Stimulated activated naive CD4-positive, alpha-beta T cell treated with Interleukin-2 at 50 U/mL for 16 hours (primary cell): ENCODE data around the gene BLMH.

ENCODE experiments used
- DNase-seq: peaks from one replicate; lab custom pipeline; 2025; lab: John Stamatoyannopoulos, UW

The BLMH gene

DNA sequence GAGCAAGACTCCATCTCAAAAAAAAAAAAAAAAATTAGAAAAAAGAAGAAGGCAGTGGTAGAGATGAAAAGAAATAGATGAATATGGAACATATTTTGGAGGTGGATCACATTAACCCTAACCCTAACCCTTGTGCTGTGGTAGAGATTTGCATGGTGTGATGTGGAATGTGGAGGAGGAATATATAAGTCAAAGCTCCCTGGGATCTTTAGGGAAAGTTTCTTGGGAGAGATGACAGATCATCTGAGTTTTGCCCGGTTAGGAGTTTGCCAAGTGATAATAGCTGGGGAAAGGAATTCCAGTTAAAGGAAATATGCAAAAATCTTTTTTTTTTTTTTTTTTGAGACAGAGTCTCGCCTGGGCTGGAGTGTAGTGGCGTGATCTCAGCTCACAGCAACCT lies 13.0 kb upstream of the BLMH start:
- no peak for DNase-seq

DNA sequence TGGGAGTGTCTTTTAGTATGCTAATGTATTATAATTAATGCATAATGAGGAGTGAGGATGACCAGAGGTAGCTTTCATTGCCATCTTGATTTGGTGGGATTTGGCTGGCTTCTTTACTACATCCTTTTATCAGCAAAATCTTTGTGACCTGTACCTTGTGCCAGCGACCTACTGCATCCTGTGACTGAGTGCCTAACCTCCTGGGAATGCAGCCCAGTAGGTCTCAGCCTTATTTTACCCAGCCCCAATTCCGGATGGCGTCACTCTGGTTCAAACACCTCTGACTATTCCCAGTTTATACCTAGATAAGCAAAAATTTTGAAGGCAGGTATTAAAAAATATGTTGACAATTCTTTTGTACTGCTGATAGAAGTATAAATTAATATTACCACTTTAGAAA lies 10.5 kb upstream of the BLMH start:
- DNase-seq: no peak

DNA sequence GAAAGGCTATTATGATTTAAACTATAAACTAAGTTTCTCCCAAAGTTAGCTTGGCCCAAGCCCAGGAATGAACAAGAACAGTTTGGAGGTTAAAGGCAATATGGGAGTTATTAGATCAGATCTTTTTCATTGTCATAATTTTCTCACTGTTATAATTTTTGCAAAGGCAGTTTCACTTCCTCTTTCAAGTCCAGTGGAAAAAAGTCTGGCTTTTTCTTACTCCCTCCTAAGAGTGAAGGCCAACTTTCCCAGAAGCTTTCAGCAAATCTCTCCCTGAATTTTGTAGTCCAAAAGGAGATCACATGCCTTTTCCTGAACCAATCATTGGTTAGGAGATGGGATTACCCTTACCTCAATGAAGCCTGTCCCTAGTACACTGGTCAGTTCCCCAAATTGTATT lies 9.1 kb upstream of the BLMH start:
- DNase-seq: no peak

DNA sequence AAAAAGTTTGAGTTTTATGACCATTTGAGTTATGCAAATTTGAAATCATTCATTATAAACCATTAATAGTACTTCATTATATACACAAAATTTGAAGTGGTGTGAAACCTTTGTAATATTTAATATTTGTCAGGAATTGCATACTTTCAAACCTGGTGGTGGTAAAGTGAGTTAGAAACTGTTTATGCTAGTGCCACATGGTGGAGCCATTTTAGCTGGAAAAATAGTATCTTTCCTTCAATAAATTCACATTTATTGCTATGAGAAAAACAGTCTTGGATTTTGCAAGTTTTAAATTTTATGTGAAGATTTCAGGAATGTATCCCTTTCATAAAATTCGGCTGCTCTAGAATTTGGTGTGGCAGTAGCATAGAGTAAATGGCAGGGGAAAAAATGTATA lies 7.3 kb upstream of the BLMH start:
- DNase-seq: no peak

DNA sequence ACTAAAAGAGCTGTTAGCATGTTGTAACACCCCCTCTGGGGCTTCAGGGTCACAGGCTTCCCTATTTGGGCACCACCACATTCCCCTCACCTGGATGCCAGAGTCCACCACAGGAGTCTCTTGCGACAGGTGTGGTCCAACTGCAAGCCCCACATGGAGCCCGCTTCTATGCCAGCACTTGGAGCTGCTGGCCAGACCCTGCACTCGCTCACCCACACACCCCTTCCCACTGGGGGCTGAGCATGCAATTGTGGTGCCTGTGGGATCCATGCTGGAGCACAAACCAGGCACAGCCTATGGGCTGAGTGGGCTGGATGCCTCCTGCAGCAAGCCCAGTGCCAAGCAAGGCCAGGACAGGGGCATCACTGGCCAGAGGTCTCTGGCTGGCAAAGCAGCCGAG lies 6.0 kb upstream of the BLMH start:
- DNase-seq: no peak

DNA sequence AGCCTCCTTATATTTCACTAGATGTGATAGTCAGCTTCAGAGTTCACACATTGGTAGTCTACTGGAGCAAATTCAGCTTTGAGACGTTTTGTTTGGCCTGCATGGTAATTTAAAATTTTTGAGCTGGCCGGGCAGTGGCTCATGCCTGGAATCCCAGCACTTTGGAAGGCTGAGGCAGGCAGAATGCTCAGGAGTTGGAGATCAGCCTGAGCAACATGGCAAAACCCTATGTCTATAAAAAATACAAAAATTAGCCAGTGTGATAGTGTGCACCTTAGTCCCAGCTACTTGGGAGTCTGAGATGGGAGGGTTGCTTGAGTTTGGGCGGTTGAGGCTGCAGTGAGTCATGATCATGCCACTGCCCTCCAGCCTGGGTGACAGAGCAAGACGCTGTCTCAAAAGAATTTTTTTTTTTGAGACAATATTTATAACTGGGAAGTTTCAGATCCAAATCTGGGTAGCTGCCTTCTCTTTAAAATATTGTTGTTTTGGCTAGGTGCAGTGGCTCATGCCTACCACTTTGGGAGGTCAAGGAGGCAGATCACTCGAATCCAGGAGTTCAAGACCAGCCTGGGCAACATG lies 4.8 kb upstream of the BLMH start:
- DNase-seq: no peak

DNA sequence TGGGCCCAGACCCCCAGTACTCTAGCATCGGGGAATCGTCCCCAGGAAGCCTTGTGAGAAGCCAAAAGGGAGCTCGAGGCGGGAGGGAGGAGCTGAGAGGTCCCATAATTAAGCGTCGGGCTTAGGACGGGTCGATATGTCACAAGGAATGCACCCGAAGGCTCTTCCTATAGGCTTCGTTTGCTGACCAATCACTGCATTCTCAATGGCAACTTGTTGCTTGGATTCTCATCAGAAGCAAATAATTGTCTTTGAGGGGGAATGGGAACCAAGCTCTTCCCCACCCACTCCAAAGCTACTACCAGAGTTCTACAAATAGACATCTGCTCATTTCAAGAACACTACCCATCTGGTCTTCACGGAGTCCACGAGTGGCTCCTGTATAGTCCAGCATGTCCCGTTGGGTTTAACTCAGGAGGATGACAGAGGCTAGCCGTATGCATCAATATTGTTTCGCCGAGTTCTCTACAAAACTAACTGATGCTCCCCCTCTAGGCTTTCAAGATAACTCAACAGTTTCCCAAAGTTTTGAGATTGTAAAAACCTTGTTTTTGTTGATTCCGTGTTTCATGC lies 628 bp upstream of the BLMH start:
- DNase-seq: no peak

DNA sequence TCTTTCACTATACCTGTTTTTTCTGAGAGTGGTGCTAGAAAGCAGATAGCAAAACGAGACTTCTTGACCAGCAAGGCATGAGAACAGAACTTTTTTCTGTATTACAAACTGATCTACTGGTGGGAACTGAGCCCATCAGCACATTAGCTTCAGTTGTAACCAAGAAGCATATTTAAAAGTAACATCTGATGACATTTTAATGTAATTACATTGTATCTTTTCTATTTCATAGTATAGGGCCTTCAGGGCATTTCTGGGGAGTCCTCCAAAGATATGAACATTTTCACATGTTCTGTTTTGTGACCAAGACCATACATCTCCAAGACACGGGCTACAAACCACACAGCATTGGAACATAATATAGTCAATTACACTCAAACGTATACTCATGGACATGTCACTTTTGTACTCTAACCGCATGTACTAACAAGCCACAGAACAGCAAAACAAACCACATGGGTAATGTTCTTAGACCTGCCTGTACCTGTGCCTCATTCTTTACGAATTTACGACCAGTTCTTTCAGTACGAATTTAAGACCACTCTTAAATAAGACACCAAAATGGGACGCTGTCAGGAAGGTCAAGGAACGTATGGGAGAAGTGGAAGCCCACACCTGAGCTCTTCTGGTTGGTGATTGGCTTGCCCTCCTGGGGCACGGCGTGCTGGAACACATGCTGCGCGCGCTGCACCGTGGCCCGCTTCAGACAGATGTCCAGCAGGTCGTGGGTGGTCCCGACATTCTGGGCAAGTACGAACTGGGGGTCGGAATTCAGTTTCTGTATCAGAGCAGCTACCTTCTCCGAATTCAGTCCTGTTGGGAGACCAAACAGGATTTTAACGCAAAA lies 825 bp downstream of the BLMH start:
- DNase-seq: no peak

DNA sequence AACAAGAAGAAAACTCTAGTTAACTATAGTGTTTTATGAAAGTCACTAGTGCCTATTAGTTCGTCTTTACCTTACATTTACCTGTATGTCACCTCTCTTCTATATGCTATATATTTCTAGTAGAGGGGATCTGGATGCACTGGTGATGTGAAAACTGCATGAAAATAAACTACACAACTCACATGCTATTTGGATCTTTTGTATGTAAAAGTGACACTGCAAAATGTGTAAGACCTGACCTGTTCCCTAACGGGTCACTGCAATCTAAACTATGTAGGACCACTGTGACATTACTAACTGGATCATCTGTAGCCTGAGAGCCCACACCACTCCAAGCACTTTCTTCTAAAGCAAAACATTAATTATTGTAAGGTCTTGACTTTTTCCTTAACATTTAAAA lies 1.7 kb downstream of the BLMH start:
- no peak for DNase-seq

DNA sequence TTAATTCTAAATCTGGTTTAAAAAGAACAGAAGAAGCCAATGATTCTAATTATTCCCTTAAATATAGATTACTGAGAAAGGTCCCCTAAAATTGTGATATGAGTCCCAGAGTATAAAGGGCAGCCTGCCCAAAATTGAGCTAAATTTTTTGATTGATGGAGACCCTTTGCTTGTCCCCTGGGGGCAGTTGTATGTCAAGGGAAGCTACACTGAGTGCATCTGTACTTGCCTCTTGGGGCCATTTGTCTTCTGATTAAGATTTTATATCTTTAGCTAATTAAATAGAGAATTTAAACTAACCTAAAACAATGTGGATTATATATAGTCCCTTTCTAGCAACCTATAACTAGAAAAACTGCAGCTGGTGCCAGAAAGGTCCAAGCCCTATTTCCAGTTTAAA lies 12.6 kb downstream of the BLMH start:
- DNase-seq: no peak

DNA sequence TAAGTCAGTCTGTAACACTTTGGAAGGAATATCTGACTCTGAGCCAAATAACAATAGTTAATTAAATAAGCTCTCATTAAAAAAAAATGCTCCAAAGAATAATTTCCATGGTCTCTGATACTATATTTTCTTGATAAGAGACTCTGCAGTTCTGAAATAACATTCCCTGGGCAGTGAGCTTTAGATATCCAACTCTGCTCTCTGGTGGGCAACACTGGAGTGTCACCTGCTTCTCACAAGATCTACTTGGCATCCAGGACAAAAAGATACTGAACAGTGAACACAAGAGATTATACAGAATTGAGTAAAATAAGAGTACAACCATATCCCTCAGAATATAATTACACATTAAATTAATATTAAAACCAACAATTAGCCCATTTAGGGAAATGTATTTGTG lies 13.7 kb downstream of the BLMH start:
- DNase-seq: no peak

DNA sequence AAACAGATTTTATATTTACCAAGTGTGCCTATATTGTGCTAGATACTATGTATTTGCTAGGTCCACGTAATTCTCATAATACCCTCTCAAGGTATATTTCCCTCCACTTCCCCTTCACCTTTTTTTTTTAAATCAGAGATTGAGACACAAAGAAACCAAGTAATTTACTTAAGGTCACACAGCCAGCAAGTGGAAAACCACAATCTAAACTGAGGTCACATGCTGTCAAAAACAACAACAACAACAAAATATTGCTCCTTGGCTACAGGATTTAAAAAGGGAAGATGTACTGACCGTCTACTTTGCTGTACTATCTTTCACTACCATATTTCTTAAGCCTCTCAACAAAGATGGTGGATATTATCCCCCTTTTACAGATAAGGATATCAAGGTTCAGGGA lies 15.8 kb downstream of the BLMH start:
- DNase-seq: no peak

DNA sequence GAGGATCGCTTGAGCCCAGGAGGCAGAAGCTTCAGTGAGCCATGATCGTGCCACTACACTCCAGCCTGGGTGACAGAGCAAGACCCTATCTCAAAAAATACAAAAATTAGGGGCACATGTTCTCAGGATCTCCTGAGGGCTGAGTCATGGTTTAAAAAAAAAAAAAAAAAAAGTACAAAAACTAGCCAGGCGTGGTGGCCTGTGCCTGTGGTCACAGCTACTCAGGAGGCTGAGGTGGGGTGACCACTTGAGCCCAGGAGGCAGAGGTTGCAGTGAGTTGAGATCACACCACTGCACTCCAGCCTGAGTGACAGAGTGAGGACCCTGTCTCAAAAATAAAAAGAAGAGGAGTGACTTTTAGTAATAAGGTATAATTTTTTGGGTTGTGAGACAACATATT lies 16.9 kb downstream of the BLMH start:
- DNase-seq: no peak

DNA sequence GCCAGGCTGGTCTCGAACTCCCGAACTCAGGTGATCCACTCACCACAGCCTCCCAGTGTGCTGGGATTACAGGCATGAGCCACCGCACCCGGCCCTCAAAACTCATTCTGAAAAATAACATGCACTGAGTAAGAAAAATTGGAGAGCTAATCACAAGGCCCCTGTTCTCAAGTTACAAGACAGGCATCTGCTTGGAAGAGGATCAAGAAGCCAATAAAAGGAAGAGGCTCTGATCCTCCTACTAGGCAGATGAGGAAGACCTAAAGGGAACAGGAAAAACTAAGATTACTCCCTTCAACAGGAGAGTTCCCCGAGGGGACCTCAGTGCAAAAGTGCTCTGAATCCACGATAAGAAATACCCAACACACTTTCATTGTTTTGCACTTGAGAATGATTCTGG lies 18.4 kb downstream of the BLMH start:
- DNase-seq: no peak

DNA sequence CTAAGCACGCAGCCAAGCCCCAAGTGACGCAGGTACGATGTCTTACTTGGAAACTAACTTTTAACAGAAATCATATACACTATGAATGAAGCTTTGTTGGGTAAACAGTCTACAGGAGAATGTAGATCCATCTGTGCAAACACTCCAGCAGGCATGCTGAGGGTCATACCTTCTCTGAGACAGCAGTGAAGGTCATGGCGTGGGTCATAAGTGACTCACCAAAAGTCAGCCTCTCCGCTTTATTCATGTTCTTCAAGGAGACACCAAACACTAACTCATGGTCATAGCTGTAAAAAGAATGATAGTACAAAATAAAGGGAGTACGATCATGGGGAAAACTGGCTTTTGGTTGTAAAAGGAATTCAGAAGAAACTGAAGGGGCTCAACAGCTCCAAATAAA lies 20.6 kb downstream of the BLMH start:
- DNase-seq: no peak

DNA sequence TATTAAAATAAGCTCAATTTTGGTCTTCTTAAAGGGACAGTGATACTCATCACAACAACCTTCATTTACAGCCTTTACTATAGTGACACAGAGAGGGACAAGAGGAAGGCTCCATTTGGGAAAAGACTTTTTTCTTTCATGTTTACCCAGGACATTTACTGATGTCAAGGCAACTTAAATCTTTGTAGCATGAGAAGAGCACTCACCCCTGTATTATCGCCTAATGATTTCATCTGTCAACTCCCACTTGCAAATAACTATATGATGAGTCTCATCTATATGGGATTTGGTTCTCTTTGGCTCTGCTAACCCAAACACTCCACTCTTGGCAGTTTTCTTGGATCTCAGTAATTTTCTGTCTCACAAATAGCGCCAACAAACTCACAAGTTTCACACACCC lies 24.1 kb downstream of the BLMH start:
- DNase-seq: no peak

DNA sequence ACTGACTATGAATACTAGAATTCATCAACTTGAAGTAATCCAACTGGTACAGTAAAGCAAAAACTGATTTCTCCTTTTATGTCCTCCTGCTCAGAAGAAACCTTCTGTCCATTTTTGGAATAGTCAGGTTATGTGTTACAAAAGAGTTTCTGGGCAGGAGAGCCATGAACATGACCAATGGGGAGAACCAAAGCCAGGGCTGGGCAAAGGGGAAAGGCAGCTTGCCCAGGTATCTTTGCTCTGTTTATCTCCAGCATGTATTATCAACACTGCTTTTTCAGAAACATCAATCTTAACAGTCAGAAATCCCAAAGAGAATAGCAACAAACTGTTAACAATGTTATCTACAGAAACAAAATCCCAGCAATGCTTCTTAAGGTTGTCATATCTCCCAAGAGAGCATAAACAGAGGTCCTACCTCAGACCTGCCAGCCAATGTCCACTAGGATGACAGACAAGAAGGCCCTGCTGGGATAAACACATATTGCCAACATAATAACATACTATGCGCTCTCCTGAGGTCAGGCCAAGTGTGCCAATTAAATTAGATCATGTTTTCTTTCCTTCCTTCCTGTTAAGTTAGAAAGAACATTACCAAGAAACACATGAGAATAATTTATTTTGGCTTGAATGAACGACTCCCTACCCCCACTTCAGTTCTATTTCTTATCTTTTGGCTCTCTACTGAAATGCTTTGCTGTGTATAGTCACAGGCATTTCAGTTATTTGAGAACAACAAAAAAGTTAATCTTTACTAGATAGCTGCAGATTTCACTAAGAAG lies 28.0 kb downstream of the BLMH start:
- DNase-seq: no peak

DNA sequence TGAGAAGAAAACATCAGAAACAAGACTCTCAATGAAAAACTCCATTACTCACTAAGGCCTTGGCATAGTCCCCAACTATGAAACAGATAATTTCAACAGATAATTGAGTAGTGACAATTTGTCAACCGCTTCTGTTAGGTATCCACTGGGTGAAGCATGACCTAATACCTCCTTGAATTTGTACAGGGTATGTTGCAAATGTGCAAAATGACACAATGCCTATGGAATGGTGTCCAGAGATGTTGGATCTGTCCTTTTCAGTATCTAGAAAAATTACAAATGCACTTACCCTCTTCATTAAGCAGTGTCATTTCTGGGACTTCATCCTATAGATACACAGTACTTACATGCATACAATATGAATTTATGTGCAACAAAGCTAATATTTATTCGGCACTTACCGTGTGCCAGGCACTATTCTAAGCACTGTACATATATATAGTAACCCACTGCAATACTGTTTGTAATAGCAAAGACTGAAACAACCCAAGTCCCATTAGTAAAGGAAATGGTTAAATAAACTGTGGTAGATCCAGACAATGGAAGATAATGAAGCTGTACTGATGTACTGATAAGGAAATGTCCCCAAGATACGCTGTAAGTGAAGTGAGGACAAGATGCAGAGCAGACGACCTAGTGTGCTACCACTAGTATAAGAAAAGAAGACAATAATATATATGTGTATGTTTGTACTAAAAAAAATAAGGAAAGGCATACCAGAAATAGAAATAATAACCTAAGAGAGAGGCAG lies 34.8 kb downstream of the BLMH start:
- no peak for DNase-seq

DNA sequence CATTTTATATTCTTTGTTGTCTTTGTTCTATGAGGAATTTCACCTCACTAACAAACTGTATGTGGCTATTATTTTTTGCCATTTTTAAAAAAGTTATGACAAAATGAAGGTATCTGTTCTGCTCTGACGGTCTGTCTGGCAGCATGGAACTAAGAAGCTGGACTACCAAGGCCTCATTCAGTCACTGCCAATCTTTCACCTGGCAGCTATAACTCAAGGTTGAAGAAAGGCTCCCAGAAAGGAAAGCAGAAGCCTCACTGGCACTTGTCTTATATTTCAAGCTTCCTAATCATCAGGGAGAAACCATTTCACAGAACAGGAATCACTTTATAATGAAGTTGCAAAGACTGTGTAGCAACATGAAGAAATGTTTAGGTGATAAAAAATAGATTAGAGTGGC lies 37.6 kb downstream of the BLMH start:
- no peak for DNase-seq

DNA sequence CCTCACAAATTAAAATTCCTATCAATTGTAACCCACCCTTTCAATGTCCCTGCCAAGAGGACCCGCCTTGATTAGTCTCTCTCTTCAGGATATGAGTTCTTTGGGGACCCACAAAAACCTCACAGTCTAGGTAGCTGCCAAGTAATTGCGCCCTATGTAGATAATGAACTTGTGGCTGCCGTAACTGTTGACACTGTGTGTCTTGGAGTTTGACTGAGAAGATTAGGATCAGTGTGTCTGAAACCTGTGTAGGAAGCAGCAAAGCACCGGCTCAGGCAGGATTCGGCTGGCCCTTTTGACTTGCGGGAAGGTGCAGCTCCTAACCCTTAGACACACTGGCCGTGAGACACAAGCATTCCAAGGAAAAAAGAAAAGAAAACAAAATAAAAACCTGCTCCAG lies 38.4 kb downstream of the BLMH start:
- DNase-seq: no peak

DNA sequence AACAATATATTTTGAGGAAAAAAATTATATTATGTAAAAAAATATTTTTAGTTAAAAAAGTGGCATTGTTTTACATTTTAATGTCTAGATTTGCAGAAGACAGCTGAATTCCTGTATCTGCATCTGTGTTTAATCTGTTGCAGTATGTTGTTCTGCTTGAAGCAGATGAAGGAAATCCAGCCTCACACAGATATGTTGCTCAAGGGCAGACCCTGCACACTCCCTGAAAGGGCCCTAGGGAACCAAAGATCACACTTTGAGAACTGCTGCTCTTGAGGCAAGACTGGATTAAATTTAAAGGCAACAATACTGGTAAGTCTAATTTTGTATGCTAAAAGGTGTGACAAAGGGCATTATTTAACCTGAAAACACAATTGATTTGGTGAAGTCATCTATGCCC lies 39.8 kb downstream of the BLMH start:
- DNase-seq: no peak

DNA sequence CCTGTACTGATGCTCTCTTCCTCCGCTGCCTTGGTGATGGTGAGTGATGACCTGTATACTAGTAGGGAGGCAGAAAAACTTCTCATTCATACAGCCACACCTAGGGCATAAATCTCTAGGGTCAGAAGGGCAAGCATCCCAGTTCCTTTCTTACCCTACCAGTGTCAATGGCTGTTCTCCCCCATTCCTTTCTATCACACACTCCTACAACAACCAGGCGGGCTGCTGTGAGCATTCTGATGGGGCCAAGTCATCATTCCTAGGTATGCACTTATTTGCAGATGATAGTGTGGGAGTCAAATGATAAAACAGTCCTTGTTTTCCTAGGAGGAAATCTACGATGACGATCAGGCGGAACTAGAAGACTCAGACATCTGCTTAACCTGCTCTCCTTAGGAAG lies 42.3 kb downstream of the BLMH start:
- DNase-seq: no peak
